GM12865 (cell line): ENCODE measurements around the gene PRTN3.

Source experiments
- DNase-seq: peaks from one replicate; pipeline ENCODE4 v3.0.0; 2010; ENCODE audit warnings: low read depth
- H3K4me3 ChIP-seq: 2 replicates; pipeline ENCODE4 v1.5.1; 2011; ENCODE audit warnings: mild to moderate bottlenecking, low read depth, low read length, control low read depth
- TF ChIP-seq, protein P1 (sequence below): IDR thresholded peaks from 2 replicates; pipeline ENCODE4 v1.5.1; 2011; ENCODE audit warnings: low read length, control low read depth, low read depth, inconsistent platforms; ENCODE audit not compliant: insufficient read depth; ENCODE audit errors: missing control alignments

PRTN3 gene

DNA sequence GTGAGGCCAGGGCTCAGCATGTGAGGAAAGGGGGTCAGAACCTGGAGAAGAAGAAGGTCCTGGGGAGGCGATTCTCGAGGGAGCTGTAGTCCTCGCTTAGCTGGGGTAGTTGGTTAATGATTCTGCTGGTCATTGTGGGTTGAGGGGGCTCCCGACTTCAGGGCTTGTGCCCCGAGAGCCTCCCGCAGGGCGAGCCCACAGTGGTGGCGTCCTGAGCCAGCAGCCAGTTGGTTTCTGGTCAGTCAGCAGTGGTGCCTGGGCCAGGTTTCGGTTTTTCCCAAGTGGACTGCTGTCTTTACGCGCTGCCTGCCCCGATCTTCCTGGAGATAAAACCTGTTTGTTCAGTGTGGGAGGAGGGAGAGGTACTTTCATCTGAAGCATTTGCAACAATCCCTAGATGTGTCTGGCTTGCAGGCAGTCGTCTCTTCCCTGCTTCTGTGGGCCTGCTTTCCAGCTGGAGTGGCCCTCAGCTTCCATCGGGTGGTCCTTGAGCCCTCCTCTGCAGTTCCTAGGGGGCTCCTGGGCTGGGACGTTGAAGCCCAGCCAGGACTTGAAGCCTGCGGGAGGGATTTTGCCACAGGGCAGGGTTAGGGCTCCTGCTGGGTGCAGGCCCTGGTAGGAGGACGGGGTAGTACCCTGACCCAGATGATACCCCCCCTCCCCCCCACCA is 40.3 kb upstream of the PRTN3 start:
- TF ChIP-seq, protein P1, sequence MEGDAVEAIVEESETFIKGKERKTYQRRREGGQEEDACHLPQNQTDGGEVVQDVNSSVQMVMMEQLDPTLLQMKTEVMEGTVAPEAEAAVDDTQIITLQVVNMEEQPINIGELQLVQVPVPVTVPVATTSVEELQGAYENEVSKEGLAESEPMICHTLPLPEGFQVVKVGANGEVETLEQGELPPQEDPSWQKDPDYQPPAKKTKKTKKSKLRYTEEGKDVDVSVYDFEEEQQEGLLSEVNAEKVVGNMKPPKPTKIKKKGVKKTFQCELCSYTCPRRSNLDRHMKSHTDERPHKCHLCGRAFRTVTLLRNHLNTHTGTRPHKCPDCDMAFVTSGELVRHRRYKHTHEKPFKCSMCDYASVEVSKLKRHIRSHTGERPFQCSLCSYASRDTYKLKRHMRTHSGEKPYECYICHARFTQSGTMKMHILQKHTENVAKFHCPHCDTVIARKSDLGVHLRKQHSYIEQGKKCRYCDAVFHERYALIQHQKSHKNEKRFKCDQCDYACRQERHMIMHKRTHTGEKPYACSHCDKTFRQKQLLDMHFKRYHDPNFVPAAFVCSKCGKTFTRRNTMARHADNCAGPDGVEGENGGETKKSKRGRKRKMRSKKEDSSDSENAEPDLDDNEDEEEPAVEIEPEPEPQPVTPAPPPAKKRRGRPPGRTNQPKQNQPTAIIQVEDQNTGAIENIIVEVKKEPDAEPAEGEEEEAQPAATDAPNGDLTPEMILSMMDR = no peak
- no peak overlapping the region for H3K4me3 ChIP-seq
- no peak for DNase-seq

DNA sequence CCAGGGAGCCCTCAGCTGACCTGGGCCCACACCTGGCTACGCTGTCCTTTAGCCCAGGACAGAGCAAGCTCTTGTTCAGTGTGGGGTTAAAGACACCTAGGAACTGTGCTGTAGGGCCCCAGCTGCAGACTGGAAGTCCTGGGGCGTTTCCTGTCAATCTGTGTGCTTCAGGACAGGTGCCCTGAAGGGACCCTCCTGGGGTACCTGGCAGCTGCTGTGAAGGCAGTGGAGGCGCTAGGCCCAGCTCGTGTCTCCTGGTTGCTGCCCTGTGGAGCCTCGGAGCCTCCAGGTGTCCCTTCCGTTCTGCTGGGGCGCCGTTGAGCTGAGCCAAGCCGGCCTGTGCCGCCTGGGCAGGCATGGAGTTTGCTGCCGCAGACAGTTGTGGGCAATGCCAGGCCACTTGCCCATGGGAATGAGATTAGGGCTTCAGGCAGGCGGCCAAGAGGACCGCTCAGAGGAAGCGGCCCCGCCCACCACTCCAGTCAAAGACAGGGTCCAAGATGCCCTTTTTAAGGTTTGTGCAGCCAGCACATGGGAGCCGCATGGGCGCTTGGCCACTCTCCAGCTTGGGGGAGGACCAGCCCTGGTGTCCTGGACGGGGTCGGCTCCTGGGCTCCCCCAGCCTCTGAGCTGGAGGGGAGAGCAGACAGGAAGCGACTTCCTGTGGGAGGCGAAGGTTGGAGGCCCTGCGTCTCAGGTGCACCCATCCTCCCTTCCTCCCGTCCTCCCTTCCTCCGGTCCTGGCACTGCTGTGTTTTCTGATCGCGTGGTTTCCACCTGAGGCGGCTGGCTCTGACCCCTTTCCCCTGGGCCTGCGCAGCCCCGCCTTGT is 39.6 kb upstream of the PRTN3 start:
- DNase-seq = no peak
- no peak overlapping the region for H3K4me3 ChIP-seq
- TF ChIP-seq, protein P1 = no peak

DNA sequence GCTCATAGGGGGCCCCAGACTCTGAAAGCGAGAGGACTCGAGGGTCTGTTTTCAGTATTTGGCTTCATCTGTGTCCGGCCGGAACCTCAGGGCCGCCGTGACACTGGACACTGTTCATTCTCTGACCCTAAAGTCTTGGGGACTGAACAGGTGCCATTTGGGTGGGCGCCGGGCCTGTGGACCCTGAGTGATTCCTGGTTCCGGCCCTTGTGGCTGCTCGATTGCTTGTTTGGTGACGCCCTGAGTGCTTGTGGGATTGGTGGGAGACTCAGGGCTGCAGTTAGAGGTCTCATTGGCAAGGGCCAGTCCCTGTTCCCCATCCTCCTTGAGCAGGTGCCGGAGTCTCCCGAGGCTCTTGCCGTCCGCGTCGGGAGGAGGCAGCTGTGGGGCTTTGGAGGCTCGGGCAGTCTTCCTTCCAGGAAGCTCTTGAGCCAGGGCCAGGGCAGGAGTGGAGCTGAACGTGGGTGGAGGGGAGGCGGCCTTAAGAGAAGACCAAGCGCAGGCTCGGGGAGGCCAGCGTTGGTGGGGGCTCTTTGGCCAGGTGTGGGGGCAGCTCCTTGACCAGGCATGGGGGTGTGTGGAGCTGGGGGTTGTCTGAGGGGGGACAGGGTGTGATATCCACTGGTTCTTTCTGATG is 38.8 kb upstream of the PRTN3 start:
- DNase-seq = no peak
- TF ChIP-seq, protein P1 = no peak
- no peak overlapping the region for H3K4me3 ChIP-seq

GRCh38 chr19:802498-803098 is 38.2 kb upstream of the PRTN3 start:
- DNase-seq = no peak
- H3K4me3 ChIP-seq = no peak overlapping the region
- TF ChIP-seq, protein P1 = no peak

DNA sequence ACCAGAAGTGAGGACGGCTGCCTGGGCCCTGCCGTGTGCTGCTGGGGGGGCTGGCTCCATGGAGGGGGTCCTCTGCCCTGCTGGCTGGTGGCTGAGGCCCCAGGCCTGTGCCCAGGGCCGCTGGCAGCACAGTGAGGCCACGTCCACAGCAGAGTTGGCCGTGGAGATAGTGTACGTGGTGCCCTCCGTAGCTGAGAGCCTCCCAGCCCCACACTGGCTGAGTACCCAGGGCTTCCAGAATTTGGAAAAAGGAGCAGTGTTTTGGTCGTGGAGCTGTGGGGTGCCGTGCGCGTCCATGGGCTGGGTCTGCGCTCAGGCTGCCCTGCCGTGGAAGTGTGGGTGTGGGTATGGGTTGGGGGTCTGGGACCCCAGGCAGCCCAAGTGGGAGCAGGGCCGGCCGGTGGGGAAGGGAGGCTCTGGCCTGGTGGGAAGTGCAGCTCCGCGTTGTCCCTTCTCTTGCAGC is 37.7 kb upstream of the PRTN3 start:
- TF ChIP-seq, protein P1 = no peak
- H3K4me3 ChIP-seq = no peak overlapping the region
- DNase-seq = no peak

DNA sequence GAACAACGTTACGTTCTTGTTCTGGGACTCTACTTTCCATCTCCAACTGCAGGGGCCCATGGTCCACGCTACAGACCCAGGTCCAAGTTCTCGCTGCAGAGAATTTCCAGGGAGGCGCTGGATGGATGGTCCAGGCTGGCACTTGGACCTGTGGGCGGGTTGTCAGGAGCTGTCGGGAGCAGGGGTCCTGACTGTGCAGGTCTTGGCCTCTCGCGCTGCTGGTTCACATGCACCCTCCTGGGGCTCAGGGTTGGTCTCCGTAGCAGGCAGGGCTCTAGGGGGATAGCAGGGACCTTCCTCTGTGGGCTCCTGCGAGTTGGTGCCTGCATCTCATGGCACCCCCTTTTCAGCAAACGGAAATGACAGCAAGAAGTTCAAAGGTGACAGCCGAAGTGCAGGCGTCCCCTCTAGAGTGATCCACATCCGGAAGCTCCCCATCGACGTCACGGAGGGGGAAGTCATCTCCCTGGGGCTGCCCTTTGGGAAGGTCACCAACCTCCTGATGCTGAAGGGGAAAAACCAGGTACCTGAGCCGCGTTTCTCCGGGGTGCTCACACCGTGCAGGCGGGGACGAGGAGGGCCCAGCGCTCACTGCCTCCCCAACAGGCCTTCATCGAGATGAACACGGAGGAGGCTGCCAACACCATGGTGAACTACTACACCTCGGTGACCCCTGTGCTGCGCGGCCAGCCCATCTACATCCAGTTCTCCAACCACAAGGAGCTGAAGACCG is 36.9 kb upstream of the PRTN3 start:
- DNase-seq = no peak
- TF ChIP-seq, protein P1 = no peak
- H3K4me3 ChIP-seq = no peak overlapping the region
